Stimulated activated naive CD8-positive, alpha-beta T cell treated with anti-CD3 and anti-CD28 coated beads, Interleukin-15, Interleukin-2, amounts not matched to agents 100 U/mL and 50 U/mL, for 24 hours (primary cell): Measurements from ENCODE around the gene ANGEL2.
"Not testable (repeated sequence)": the region's sequence is repeated elsewhere in the genome, so short reads cannot be mapped to it uniquely, and the experiment has no call there.

Experiments used
- ATAC-seq: fragments of 150-1000 bp; cut with Tn5 transposase; one replicate; pipeline ENCODE4 v1.10.0; 2021
- DNase-seq: peaks from one replicate; pipeline ENCODE4 v3.0.0; 2021

ANGEL2 gene

GRCh38 chr1:212975111-212975918 is 40.4 kb downstream of the ANGEL2 start:
- DNase-seq (no peak), ATAC-seq (no peak)

GRCh38 chr1:212974711-212975110 is 41.0 kb downstream of the ANGEL2 start:
- DNase-seq (no peak), ATAC-seq (no peak)

DNA sequence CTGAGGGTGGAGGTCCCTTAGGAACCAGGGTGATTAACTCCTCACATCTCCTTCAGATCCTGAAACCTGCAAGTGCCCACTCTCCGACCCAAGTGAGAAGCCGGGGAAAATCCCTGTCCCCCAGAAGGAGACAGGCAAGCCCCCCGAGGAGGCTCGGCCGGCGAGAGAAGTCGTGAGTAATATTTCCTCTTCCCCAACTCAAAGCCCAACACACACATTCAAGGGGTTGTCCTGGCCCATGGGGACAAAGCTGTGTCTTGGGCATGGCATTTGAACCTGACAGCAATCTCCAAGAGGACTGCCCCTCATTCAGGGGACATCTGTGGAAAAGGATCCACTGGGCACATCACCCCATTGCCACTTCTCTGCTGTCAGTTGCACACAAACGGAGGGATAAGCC is 41.8 kb downstream of the ANGEL2 start:
- no peak for ATAC-seq
- DNase-seq = no peak

- ATAC-seq (no peak), DNase-seq (no peak)
Observed at GRCh38 chr1:212973426-212973825, 42.2 kb downstream of the ANGEL2 start.

DNA sequence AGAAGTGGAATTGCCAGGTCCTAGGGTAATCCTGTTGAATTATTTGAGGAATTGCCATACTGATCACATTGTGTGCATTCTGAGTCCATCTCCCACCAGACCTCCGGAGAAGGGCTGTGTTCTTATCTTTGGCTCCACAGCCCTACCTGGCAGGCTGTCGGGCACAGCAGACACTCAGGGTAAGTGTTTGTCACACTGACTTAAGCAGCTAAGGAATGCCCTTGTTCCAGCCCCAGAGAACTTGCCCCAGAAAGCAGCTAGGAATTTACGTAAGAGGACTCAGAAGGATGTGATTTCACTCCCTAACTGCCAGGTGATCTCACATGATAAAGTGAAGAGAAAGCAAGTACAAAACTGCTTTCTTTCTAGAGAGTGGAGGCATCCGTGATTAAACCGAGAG is 44.4 kb downstream of the ANGEL2 start:
- DNase-seq (no peak), ATAC-seq (no peak)

- ATAC-seq (no peak), DNase-seq (no peak)
Observed at GRCh38 chr1:212970085-212970484, 45.6 kb downstream of the ANGEL2 start.

DNA sequence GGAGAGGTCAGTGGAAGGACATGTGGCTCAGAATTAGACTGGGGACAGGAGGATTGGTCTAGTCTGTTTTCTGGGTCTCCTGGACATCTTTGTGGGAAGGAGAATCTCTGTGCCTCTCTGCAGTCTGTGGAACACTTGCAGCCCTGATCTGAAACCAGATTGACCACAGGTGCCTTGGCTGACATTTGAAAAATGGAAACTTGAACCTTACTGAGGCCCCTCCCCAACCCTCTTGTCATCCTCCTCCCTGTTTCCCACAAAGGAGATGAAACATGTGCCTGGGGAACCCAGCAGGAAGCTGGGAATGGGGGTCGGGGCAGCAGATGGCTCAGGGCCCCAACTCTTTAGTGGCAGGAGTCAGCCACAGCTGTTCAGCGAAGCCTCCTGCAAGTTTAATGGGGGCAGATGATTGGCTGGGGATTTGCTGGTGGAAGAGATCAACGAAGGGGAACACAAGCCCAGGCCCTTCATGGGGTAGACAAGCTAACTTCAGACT is 47.3 kb downstream of the ANGEL2 start:
- DNase-seq (no peak), ATAC-seq (peak; percentile 46)

DNA sequence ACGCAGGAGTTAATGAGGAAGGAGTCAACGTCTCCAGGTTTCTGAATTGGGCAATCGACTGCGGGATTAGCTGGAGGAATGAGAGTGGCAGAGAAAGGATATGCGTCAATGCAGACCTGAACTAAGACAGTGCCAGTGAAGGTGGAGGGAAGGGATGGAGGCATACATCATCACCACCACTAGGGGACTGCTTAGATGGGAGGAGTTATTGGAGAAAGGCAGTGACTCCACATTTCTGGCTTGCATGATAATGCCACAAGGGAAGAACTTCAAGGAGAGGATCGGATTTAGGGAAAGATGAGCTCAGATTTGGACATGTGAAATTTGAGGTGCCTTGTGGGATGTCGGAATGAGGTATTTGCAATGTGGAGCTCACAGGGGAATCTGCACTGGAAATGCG is 47.9 kb downstream of the ANGEL2 start:
- DNase-seq = no peak
- peak; percentile 63 for ATAC-seq

DNA sequence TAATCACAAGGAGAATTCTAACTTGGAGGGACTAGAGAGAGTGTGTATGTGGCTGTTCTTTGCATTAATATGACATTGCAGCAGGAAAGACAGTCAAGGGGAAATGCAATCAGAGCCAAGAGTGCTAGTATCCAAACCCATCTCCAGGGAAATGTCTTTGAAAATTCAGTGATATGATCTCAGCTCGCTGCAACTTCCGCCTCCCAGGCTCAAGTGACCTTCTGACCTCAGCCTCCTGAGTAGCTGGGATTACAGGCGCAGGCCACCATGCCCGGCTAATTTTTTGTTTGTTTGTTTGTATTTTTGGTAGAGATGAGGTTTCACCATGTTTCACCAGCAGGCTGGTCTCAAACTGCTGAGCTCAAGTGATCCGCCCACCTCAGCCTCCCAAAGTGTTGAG is 49.1 kb downstream of the ANGEL2 start:
- ATAC-seq (no peak), DNase-seq (no peak)

DNA sequence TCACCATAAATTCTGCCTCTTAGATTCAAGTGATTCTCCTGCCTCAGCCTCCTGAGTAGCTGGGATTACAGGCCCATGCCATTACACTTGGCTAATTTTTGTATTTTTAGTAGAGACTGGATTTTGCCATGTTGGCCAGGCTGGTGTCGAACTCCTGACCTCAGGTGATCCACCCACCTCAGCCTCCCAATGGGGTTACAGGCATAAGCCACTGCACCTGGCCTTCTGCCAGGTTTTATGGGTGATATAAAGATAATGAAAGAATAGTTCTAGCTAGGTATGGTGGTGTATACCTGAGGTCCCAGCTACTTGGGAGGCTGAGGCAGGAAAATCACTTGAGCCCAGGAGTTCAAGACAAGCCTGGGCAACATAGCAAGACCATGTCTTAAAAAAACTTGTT is 50.7 kb downstream of the ANGEL2 start:
- not testable (repeated sequence) for ATAC-seq, DNase-seq

DNA sequence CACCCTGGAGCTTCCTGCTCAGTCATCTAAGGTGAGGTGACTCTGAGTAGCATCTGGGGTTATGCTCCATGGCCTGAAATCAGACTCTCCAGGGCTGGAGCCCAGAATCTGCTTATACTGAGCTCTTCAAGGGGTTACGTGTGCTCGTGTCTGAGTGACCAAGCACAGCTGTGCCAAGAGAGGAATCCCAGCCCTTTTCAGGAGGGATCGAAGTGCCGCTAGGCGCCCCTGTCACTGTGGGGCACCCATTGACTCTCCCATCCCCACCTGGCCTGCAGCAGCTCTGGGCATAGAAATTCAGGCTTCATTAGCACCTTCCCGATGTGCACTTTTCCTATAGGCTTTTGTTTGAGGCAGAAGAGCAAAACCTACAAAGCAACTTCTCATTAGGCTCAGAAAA is 51.6 kb downstream of the ANGEL2 start:
- DNase-seq (no peak), ATAC-seq (no peak)

- ATAC-seq (no peak), DNase-seq (no peak)
Observed at GRCh38 chr1:212962509-212962908, 53.2 kb downstream of the ANGEL2 start.

DNA sequence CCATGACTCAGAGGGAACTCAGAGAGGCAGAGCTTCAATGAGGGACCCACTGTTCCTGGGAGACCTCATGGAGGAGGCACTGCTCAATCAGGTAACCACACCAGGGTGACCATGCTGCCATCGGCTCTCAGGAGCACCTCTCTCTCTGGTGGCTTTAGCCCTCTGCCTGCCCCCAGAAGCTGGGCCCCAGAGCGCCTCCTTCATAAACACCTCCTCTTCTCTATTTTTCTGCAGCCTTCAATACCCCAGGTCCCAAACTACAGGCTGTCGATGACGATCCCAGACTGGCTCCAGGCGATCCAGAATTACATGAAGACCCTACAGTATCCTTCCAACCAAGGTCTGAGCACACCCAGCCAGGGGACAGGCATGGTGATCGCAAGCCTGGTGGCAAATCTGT is 54.7 kb downstream of the ANGEL2 start:
- no peak for ATAC-seq

GRCh38 chr1:212959266-212960220 is 56.1 kb downstream of the ANGEL2 start:
- ATAC-seq (no peak), DNase-seq (no peak)

More for the DNA sequence above, 54.7 kb downstream of the ANGEL2 start:
- DNase-seq = no peak

DNA sequence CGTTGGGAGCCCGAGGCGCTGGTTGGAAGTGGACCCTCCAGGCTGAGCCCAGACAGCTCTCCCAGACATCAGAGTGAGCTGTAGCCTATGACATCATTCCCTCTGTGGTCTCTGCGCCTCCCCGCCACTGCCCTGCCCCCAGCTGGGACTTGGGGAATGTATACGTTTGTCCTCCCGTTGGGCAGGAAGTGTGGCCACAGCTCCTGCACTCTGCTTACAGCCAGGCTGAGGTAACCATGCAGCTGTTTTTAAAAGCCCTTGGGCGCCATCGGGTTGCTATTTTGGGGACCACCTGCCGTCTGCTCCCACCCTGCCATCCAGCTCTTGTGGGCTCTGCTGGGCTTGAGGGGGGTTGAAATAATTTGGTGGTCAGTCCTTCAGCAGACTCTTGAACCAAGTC is 57.5 kb downstream of the ANGEL2 start:
- DNase-seq (no peak), ATAC-seq (no peak)

DNA sequence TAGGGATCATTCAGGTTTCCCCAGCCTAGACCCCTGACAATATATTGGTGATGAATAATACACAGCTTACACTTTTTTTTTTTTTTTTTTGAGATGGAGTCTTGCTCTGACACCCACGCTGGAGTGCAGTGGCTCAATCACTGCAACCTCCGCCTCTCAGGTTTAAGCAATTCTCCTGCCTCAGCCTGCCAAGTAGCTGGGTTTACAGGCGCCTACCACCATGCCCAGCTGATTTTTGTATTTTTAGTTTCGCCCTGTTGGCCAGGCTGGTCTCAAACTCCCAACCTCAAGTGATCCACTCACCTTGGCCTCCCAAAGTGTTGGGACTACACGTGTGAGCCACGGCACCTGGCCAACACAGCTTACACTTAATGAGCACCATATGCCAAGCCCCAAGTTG is 58.1 kb downstream of the ANGEL2 start:
- DNase-seq (no peak), ATAC-seq (no peak)

GRCh38 chr1:212955961-212956620 is 59.6 kb downstream of the ANGEL2 start:
- DNase-seq (no peak), ATAC-seq (no peak)

DNA sequence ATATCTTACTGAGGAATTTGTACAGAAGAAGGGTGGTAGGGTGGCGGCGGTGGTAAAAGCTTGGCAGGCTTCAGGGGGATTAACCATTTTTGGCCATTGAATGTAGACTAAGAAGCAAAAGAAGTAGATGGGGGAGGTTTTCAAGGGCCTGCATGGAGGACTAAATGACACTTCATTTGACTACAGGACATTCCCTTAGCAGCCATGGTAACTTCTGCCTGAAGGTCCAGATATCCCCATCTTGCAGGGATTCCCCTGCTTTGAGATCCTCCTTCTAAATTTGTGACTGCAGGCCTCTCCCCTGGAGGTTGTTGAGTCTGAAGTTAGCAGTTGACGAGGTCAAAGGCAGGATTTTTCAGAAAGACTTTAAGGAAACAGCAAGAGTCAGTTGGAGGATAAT is 60.6 kb downstream of the ANGEL2 start:
- ATAC-seq = no peak
- DNase-seq = no peak

DNA sequence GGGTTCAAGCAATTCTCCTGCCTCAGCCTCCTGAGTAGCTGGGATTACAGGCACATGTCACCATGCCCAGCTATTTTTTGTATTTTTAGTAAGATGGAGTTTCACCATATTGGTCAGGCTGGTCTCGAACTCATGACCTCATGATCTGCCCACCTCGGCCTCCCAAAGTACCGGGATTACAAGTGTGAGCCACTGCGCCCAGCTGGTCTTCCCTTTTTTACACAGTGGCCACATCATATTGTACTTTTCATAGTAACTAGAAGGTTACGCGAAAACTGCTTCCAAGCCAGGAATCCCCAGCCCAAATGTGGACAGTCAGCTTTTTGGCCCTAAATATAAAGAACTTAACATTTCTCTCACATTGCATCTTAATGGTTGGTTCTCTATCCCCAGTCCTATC is 61.2 kb downstream of the ANGEL2 start:
- DNase-seq (no peak), ATAC-seq (no peak)

GRCh38 chr1:212953321-212953720 is 62.3 kb downstream of the ANGEL2 start:
- DNase-seq = no peak
- ATAC-seq = no peak

GRCh38 chr1:212952641-212952976 is 63.1 kb downstream of the ANGEL2 start:
- DNase-seq (no peak), ATAC-seq (no peak)

DNA sequence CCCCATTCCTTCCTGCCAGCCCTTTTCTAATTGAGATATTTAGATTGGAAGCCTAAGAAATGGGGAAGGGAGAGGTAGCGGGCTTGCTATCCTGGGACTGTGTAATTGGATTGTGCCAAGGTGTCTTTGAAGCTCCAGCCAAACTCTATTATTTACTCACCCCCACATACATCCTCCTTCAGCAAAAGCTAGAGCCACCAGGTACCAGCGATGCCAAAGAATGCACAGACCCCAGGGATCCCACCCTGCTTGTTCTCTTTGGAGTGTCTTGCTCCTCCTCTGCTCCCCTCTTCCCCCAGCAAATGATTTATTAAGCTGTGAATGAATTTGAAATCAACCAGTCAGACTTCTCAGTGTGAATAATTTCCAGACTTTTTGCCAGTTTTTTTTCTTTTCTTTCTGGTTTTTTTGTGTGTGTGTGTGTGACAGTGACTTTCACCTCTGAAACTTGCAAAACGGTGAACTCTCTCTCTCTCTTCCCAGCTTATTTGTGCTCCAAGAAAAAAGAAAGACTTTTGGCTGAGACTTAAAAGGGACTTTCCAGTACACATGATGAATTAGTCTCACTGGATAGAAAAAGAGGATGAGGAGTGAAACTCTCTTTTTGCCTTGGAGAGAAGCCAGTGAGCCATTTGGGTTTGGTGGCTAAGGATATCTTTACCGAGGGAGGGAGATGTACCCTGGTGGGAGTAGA is 63.6 kb downstream of the ANGEL2 start:
- DNase-seq (no peak), ATAC-seq (no peak)
